ENCODE data around the gene STXBP3.

STXBP3 gene

DNA sequence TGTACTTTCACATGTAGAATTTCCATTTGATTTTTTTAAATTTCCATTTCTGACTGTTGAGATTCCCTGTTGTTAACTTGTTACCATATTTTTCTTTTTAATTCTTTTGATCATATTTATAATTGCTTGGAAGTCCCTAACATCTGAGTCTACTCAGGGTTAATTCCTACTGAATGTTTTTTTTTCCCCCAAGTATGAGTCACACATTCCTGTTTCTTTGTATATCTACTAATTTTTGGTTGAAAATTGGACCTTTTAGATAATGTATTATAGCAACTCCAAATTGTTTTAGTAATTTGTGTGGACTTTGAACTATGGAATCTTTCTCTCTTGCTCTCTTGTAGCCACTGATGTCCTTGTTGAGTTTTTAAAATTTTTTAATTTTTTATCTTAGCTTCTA is 54.6 kb downstream of the STXBP3 start:
- H3K27ac ChIP-seq (ENCODE audit: low read length): no peak overlapping the region
- no peaks in the 10 kb centered on the region for H3K4me1 ChIP-seq (ENCODE audit: insufficient read depth, low read length)
- H3K79me2 ChIP-seq (ENCODE audit: insufficient read depth, low read length): no peaks in the 10 kb centered on the region
- no peak for DNase-seq
- H3K9ac ChIP-seq (ENCODE audit: low read depth, low read length): no peak overlapping the region
- no peaks in the 10 kb centered on the region for H4K20me1 ChIP-seq (ENCODE audit: insufficient read depth, low read length)
- H2AFZ ChIP-seq (ENCODE audit: low read depth, low read length): no peak overlapping the region
- H3K4me3 ChIP-seq (ENCODE audit: low read depth in 1 of 2, low read length in 2 of 2): no peak overlapping the region
- no peak overlapping the region for H3K4me2 ChIP-seq (ENCODE audit: insufficient read depth, low read length)
- no peaks in the 10 kb centered on the region for H3K9me3 ChIP-seq (ENCODE audit: insufficient read depth, low read length, severe bottlenecking)
- peaks cover 64% of the 10 kb centered on the region for H3K36me3 ChIP-seq (ENCODE audit: insufficient read depth, low read length)
- ATAC-seq (ENCODE audit: insufficient read depth, low read depth): no peak
- TF ChIP-seq EZH2 (IDR thresholded peaks at IDR 0.05; ENCODE audit: borderline replicate concordance, low read depth, low read length, severe bottlenecking): no peak
- TF ChIP-seq, protein P1, sequence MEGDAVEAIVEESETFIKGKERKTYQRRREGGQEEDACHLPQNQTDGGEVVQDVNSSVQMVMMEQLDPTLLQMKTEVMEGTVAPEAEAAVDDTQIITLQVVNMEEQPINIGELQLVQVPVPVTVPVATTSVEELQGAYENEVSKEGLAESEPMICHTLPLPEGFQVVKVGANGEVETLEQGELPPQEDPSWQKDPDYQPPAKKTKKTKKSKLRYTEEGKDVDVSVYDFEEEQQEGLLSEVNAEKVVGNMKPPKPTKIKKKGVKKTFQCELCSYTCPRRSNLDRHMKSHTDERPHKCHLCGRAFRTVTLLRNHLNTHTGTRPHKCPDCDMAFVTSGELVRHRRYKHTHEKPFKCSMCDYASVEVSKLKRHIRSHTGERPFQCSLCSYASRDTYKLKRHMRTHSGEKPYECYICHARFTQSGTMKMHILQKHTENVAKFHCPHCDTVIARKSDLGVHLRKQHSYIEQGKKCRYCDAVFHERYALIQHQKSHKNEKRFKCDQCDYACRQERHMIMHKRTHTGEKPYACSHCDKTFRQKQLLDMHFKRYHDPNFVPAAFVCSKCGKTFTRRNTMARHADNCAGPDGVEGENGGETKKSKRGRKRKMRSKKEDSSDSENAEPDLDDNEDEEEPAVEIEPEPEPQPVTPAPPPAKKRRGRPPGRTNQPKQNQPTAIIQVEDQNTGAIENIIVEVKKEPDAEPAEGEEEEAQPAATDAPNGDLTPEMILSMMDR (IDR thresholded peaks at IDR 0.05; ENCODE audit: borderline replicate concordance, extremely low read depth, low read length, poor library complexity, severe bottlenecking): no peak
- H3K27me3 ChIP-seq (ENCODE audit: insufficient read depth, low read length, poor library complexity): no peaks in the 10 kb centered on the region

DNA sequence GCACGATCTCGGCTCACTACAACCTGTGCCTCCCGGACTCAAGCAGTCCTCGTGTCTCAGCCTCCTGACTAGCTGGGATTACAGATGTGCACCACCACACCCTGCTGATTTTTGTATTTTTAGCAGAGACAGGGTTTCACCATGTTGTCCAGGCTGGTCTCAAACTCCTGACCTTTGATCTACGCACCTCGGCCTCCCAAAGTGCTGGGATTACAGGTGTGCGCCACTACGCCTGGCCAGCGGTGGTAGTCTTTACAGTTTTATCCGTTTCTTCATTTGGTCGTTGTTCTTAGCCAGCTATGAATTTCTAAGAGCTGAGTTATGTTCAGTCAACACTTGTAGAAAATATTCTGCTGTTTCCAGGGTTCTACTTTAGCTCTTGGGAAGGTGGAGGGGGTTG is 57.1 kb downstream of the STXBP3 start:
- no peak overlapping the region for H3K4me2 ChIP-seq (ENCODE audit: insufficient read depth, low read length)
- H3K79me2 ChIP-seq (ENCODE audit: insufficient read depth, low read length): no peaks in the 10 kb centered on the region
- no peak overlapping the region for H3K4me3 ChIP-seq (ENCODE audit: low read depth in 1 of 2, low read length in 2 of 2)
- H3K36me3 ChIP-seq (ENCODE audit: insufficient read depth, low read length): peaks cover 65% of the 10 kb centered on the region
- TF ChIP-seq, protein P1 (IDR thresholded peaks at IDR 0.05; ENCODE audit: borderline replicate concordance, extremely low read depth, low read length, poor library complexity, severe bottlenecking): no peak
- no peak for TF ChIP-seq EZH2 (IDR thresholded peaks at IDR 0.05; ENCODE audit: borderline replicate concordance, low read depth, low read length, severe bottlenecking)
- ATAC-seq (ENCODE audit: insufficient read depth, low read depth): no peak
- H3K9me3 ChIP-seq (ENCODE audit: insufficient read depth, low read length, severe bottlenecking): no peaks in the 10 kb centered on the region
- DNase-seq: no peak
- H3K4me1 ChIP-seq (ENCODE audit: insufficient read depth, low read length): no peaks in the 10 kb centered on the region
- no peaks in the 10 kb centered on the region for H3K27me3 ChIP-seq (ENCODE audit: insufficient read depth, low read length, poor library complexity)
- no peak overlapping the region for H3K9ac ChIP-seq (ENCODE audit: low read depth, low read length)
- H4K20me1 ChIP-seq (ENCODE audit: insufficient read depth, low read length): no peaks in the 10 kb centered on the region
- H2AFZ ChIP-seq (ENCODE audit: low read depth, low read length): no peak overlapping the region
- no peak overlapping the region for H3K27ac ChIP-seq (ENCODE audit: low read length)

DNA sequence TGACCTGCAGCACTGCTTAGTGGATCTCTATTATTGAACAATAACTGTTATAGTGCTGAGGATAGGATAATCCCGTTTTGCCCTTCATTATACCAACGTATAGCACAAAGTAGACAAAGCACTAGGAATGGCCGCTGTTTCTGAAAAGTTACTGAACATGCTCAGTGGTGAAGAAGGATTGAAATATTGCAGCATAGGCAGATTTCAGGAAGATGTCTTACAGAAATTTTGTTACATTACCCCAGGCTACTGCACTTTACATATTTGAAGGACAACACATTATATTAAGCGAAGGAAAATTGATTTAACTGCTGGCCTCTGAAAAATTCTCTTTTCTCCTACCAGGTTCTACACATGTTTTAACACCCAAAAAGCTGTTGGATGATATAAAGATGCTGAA is 62.0 kb downstream of the STXBP3 start:
- Histone ChIP-seq H4K20me1 (ENCODE audit: insufficient read depth, low read length) (no peaks in the 10 kb centered on the region), H3K36me3 (ENCODE audit: insufficient read depth, low read length) (peaks cover 57% of the 10 kb centered on the region), H3K9me3 (ENCODE audit: insufficient read depth, low read length, severe bottlenecking) (no peaks in the 10 kb centered on the region), H3K4me1 (ENCODE audit: insufficient read depth, low read length) (no peaks in the 10 kb centered on the region), H2AFZ (ENCODE audit: low read depth, low read length) (no peak overlapping the region), H3K27ac (ENCODE audit: low read length) (no peak overlapping the region), H3K27me3 (ENCODE audit: insufficient read depth, low read length, poor library complexity) (no peaks in the 10 kb centered on the region), H3K4me3 (ENCODE audit: low read depth in 1 of 2, low read length in 2 of 2) (no peak overlapping the region), H3K79me2 (ENCODE audit: insufficient read depth, low read length) (no peaks in the 10 kb centered on the region), H3K9ac (ENCODE audit: low read depth, low read length) (no peak overlapping the region), H3K4me2 (ENCODE audit: insufficient read depth, low read length) (no peak overlapping the region)
- no peak for ATAC-seq (ENCODE audit: insufficient read depth, low read depth)
- DNase-seq: no peak
- no peak for TF ChIP-seq EZH2 (IDR thresholded peaks at IDR 0.05; ENCODE audit: borderline replicate concordance, low read depth, low read length, severe bottlenecking)
- TF ChIP-seq, protein P1 (IDR thresholded peaks at IDR 0.05; ENCODE audit: borderline replicate concordance, extremely low read depth, low read length, poor library complexity, severe bottlenecking): no peak

DNA sequence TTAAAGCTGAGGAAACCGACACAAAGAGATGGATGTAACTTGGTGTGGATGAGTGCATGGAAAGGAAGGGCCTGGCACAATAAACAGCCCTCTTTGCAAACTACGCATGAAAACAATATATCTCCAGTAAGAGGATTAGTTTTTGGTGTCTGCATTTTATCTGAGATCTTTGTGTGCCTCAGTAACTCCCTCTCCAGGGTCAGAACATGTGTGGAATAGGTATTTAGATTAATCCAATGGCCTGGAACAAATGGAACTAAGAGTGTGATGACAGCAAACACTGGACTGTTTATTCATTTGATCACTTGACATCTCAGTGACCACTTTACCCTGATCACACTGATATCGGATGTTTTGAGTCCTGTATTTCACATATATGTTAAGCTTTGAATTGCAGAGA is 65.1 kb downstream of the STXBP3 start:
- no peak overlapping the region for H3K4me2 ChIP-seq (ENCODE audit: insufficient read depth, low read length)
- H3K9me3 ChIP-seq (ENCODE audit: insufficient read depth, low read length, severe bottlenecking): no peaks in the 10 kb centered on the region
- H3K27ac ChIP-seq (ENCODE audit: low read length): no peak overlapping the region
- H3K27me3 ChIP-seq (ENCODE audit: insufficient read depth, low read length, poor library complexity): no peaks in the 10 kb centered on the region
- DNase-seq (no peak), ATAC-seq (ENCODE audit: insufficient read depth, low read depth) (no peak)
- H3K9ac ChIP-seq (ENCODE audit: low read depth, low read length): no peak overlapping the region
- no peaks in the 10 kb centered on the region for H4K20me1 ChIP-seq (ENCODE audit: insufficient read depth, low read length)
- H3K36me3 ChIP-seq (ENCODE audit: insufficient read depth, low read length): peaks cover 33% of the 10 kb centered on the region
- H2AFZ ChIP-seq (ENCODE audit: low read depth, low read length): no peak overlapping the region
- H3K4me3 ChIP-seq (ENCODE audit: low read depth in 1 of 2, low read length in 2 of 2): no peak overlapping the region
- no peaks in the 10 kb centered on the region for H3K4me1 ChIP-seq (ENCODE audit: insufficient read depth, low read length)
- TF ChIP-seq, protein P1 (IDR thresholded peaks at IDR 0.05; ENCODE audit: borderline replicate concordance, extremely low read depth, low read length, poor library complexity, severe bottlenecking): no peak
- no peak for TF ChIP-seq EZH2 (IDR thresholded peaks at IDR 0.05; ENCODE audit: borderline replicate concordance, low read depth, low read length, severe bottlenecking)
- no peaks in the 10 kb centered on the region for H3K79me2 ChIP-seq (ENCODE audit: insufficient read depth, low read length)
